IMR-90 (cell line): Measurements from ENCODE around the gene LIPI. TPM values are rescaled to one million over a fixed set of nuclear protein-coding genes. Genes with fewer than 3 reads are reported as not detected.

Experiments used
- ATAC-seq: fragments of 200-7000 bp; cut with Tn5 transposase; 2 replicates; pipeline ENCODE4 v1.9.1; 2020; ENCODE audit warnings: low read depth, mild to moderate bottlenecking, moderate library complexity
- BruUV-seq: library from RNA; stranded (reverse); fragments of 400-500 nt; replicated peaks from 2 replicates; lab custom pipeline; 2021; lab: Mats Ljungman, UMichigan
- CTCF ChIA-PET: fragments of 300-600 bp; formaldehyde crosslinking; extraction: SDS; loops from one replicate; lab custom pipeline; 2021; ENCODE audit warnings: antibody characterized with exemption; lab: Yijun Ruan, JAX
- POLR2A ChIA-PET: fragments of 300-600 bp; sonication (Branson Sonifier 250); formaldehyde crosslinking; loops from one replicate; lab custom pipeline; 2022; ENCODE audit warnings: antibody characterized with exemption; ENCODE audit not compliant: unreplicated experiment; lab: Charles Lee
- DNase-seq: peaks from one replicate; pipeline ENCODE4 v3.0.0; 2013
- H2AFZ ChIP-seq: replicated peaks from 2 replicates; pipeline ENCODE3; 2013; ENCODE audit warnings: low read length, mild to moderate bottlenecking; ENCODE audit not compliant: poor library complexity
- H2AK5ac ChIP-seq: 2 replicates; pipeline ENCODE4 v1.6.1; 2013; ENCODE audit warnings: low read depth, low read length, inconsistent platforms
- H2AK9ac ChIP-seq: replicated peaks from 2 replicates; pipeline ENCODE3; 2013; ENCODE audit warnings: mild to moderate bottlenecking, low read depth, low read length, moderate library complexity; ENCODE audit not compliant: poor library complexity
- H2BK120ac ChIP-seq: 2 replicates; pipeline ENCODE4 v1.6.1; 2013; ENCODE audit warnings: low read depth, low read length, inconsistent platforms
- H2BK15ac ChIP-seq: 3 replicates; pipeline ENCODE4 v1.6.1; 2013; ENCODE audit warnings: low read depth, low read length, inconsistent platforms
- H2BK20ac ChIP-seq: 2 replicates; pipeline ENCODE4 v1.6.1; 2013; ENCODE audit warnings: low read depth, mild to moderate bottlenecking, inconsistent platforms, low read length, moderate library complexity
- H2BK5ac ChIP-seq: 2 replicates; pipeline ENCODE4 v1.6.1; 2013; ENCODE audit warnings: mild to moderate bottlenecking, low read depth, low read length, inconsistent platforms; ENCODE audit not compliant: poor library complexity, severe bottlenecking
- H3K14ac ChIP-seq: replicated peaks from 2 replicates; pipeline ENCODE4 v1.6.1; 2013; ENCODE audit warnings: low read depth, low read length, inconsistent platforms
- H3K18ac ChIP-seq: 2 replicates; pipeline ENCODE4 v1.6.1; 2013; ENCODE audit warnings: low read depth, low read length, control low read depth
- H3K23ac ChIP-seq: 2 replicates; pipeline ENCODE4 v1.6.1; 2013; ENCODE audit warnings: low read depth, low read length, inconsistent platforms
- H3K27ac ChIP-seq: 2 replicates; pipeline ENCODE4 v1.5.1; 2013; ENCODE audit warnings: mild to moderate bottlenecking, control low read depth, low read length; ENCODE audit not compliant: insufficient read depth
- H3K27me3 ChIP-seq: 2 replicates; pipeline ENCODE4 v1.6.1; 2013; ENCODE audit warnings: low read length; ENCODE audit not compliant: control insufficient read depth, insufficient read depth
- H3K36me3 ChIP-seq: 2 replicates; pipeline ENCODE4 v1.6.1; 2013; ENCODE audit warnings: low read length, mixed read lengths; ENCODE audit not compliant: control insufficient read depth, insufficient read depth
- H3K4ac ChIP-seq: 2 replicates; pipeline ENCODE4 v1.6.1; 2013; ENCODE audit warnings: low read depth, low read length, inconsistent platforms
- H3K4me1 ChIP-seq: 2 replicates; pipeline ENCODE4 v1.6.1; 2013; ENCODE audit warnings: low read length, mixed read lengths; ENCODE audit not compliant: control insufficient read depth, insufficient read depth
- H3K4me2 ChIP-seq: 2 replicates; pipeline ENCODE4 v1.6.1; 2013; ENCODE audit warnings: low read depth, mild to moderate bottlenecking, control low read depth, low read length, moderate library complexity
- H3K4me3 ChIP-seq: 2 replicates; pipeline ENCODE4 v1.5.1; 2013; ENCODE audit warnings: low read depth, mild to moderate bottlenecking, control low read depth, low read length, moderate library complexity; ENCODE audit not compliant: insufficient read depth
- H3K56ac ChIP-seq: 2 replicates; pipeline ENCODE4 v1.6.1; 2013; ENCODE audit warnings: low read length, inconsistent platforms; ENCODE audit not compliant: insufficient read depth; ENCODE audit errors: extremely low read depth
- H3K79me1 ChIP-seq, 2 experiments: 2 replicates each; pipeline ENCODE4 v1.6.1; 2013; ENCODE audit warnings: low read length in 2 of 2, inconsistent platforms in 1 of 2, low read depth in 1 of 2
- H3K9ac ChIP-seq: 2 replicates; pipeline ENCODE4 v1.6.1; 2013; ENCODE audit warnings: low read depth, low read length, control low read depth
- H3K9me1 ChIP-seq: 2 replicates; pipeline ENCODE4 v1.6.1; 2013; ENCODE audit warnings: low read length, inconsistent platforms; ENCODE audit not compliant: insufficient read depth
- H3K9me3 ChIP-seq: 2 replicates; pipeline ENCODE4 v1.6.1; 2013; ENCODE audit warnings: low read length; ENCODE audit not compliant: control insufficient read depth, insufficient read depth
- H4K20me1 ChIP-seq: 2 replicates; pipeline ENCODE4 v1.6.1; 2013; ENCODE audit warnings: low read length, inconsistent platforms; ENCODE audit not compliant: insufficient read depth
- H4K5ac ChIP-seq: 2 replicates; pipeline ENCODE4 v1.6.1; 2013; ENCODE audit warnings: mild to moderate bottlenecking, low read depth, low read length, control low read depth
- H4K8ac ChIP-seq, 2 experiments: 2 replicates each; pipeline ENCODE4 v1.6.1; 2013; ENCODE audit warnings: low read depth in 2 of 2, low read length in 2 of 2, control low read depth in 1 of 2, inconsistent platforms in 1 of 2
- H4K91ac ChIP-seq: 2 replicates; pipeline ENCODE4 v1.6.1; 2013; ENCODE audit warnings: low read depth, low read length, inconsistent platforms; ENCODE audit not compliant: insufficient read depth
- ELK1 ChIP-seq: fragments of 150-350 bp; IDR thresholded peaks from 2 replicates; pipeline ENCODE4 v1.6.1; 2016; ENCODE audit warnings: low read depth, mild to moderate bottlenecking, low read length, moderate library complexity, borderline replicate concordance
- MAZ ChIP-seq: IDR thresholded peaks from 2 replicates; pipeline ENCODE4 v1.6.1; 2012; ENCODE audit warnings: low read depth, mild to moderate bottlenecking, low read length, improper control_type of control experiment, moderate library complexity, borderline replicate concordance
- RFX5 ChIP-seq: IDR thresholded peaks from 2 replicates; pipeline ENCODE4 v1.8.0; 2012; ENCODE audit warnings: low read depth, mild to moderate bottlenecking, low read length, moderate library complexity
- dilution Hi-C: fragments of 300-500 bp; cut with HindIII; formaldehyde crosslinking; loops from one replicate; pipeline ENCODE4 v1.14.3; 2018; ENCODE audit warnings: low sequenced_read_pairs; ENCODE audit not compliant: unreplicated experiment
- in situ Hi-C: fragments of 300-500 bp; cut with MboI; formaldehyde crosslinking; loops from 3 replicates; pipeline ENCODE4 v1.14.3; 2019; ENCODE audit warnings: low sequenced_read_pairs, inconsistent platforms, mixed read lengths
- intact Hi-C: fragments of 100-400 bp; cut with micrococcal nuclease; formaldehyde crosslinking; loops from 2 replicates; pipeline ENCODE4 v1.10.0; 2022
- polyA plus RNA-seq, 3 experiments: library from polyadenylated mRNA; depleted of rRNA; stranded (reverse); fragments of >200 nt; gene quantifications; 2 replicates each; pipeline ENCODE4 v1.2.3, GENCODE V29; 2012; ENCODE audit warnings: low replicate concordance in 1 of 3
- total RNA-seq: library from RNA; depleted of rRNA; stranded (reverse); fragments of >200 nt; gene quantifications from 2 replicates; pipeline ENCODE4 v1.2.3, GENCODE V29; 2012

The LIPI gene
- total and polyA plus RNA-seq, 2 of the 4 experiments (the other 2 are of a cell fraction) = not detected

- Histone ChIP-seq H3K27me3 (no peaks in the 10 kb centered on the region), H4K20me1 (no peaks in the 10 kb centered on the region), H3K4ac (no peak overlapping the region), H4K8ac (no peak overlapping the region), H3K27ac (no peak overlapping the region), H3K9ac (no peak overlapping the region), H2BK5ac (no peak overlapping the region), H3K9me1 (no peaks in the 10 kb centered on the region), H4K5ac (no peak overlapping the region), H3K79me1 (no peaks in the 10 kb centered on the region), H2AK9ac (no peak overlapping the region), H3K4me1 (no peaks in the 10 kb centered on the region), H3K9me3 (no peaks in the 10 kb centered on the region), H2AK5ac (no peak overlapping the region), H3K14ac (no peak overlapping the region), H3K23ac (no peak overlapping the region), H2AFZ (no peak overlapping the region), H4K91ac (no peak overlapping the region), H3K4me2 (no peak overlapping the region), H2BK120ac (no peak overlapping the region), H3K36me3 (no peaks in the 10 kb centered on the region), H3K18ac (no peak overlapping the region), H3K4me3 (no peak overlapping the region), H2BK15ac (no peak overlapping the region), H2BK20ac (no peak overlapping the region), H3K56ac (no peak overlapping the region)
- ChIA-PET CTCF (no interaction called here), POLR2A (no interaction called here)
- no peak for DNase-seq
- intact Hi-C loops = no loop called here
- no peak for ATAC-seq
- no peak for TF ChIP-seq ELK1
- no peak for TF ChIP-seq RFX5
- TF ChIP-seq MAZ = no peak
- no TSS peak for BruUV-seq
- in situ Hi-C loops = no loop called here
- dilution Hi-C loops = no loop called here
These were observed 4.5 kb downstream of the LIPI start for GRCh38 chr21:14206222-14206621.
